ENCODE data around the gene LDAH. TPM values are rescaled to one million over a fixed set of nuclear protein-coding genes. Genes with fewer than 3 reads are reported as not detected.

The LDAH gene
- total RNA-seq, 1 experiment from 2014 or later = not detected

DNA sequence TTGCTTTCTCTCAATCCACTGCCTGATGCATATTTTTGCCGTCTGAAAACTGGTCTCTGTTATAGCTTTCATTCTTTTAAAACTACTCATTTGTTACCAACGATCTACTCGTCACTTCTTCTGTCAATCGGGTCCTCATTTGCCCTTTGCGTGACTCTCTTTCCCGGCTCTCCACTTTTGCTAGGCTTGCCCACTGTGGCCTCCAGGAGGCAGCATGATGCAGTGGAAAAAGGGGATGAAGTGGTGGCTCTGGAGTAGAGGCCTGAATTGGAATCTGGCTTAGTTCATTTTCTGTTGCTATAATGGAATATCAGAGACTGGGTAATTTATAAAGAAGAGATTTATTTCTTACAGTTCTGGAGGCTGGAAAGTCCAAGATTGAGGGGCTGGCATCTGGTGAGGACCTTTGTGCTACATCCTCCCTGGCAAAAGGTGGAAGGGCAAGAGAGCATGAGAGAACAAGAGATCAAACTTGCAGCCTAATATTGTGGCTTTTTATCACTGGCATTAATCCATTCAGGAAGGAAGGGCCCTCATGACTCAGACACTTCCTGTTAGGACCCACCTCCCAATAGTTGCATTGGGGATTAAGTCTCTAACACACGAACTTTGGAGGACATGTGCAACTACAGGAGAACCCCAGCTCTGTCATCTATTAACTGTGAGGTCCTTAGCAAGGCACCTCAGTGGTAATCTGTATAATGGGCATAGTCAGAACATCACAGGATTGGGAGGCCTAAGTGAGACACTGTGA is 140.6 kb downstream of the LDAH start:
- Histone ChIP-seq H3K9ac (ENCODE audit: low read length) (no peak overlapping the region), H3K4me2 (ENCODE audit: low read length) (no peak overlapping the region), H3F3A (ENCODE audit: low read length, unreplicated experiment) (no peaks in the 10 kb centered on the region), H2AFZ (ENCODE audit: low read length) (no peak overlapping the region), H3K9me2 (replicated peaks; ENCODE audit: low read length) (no peaks in the 10 kb centered on the region), H4K20me1 (ENCODE audit: low read length) (no peaks in the 10 kb centered on the region), H3K36me3 (ENCODE audit: low read depth, low read length) (no peaks in the 10 kb centered on the region), H3K27me3 (ENCODE audit: low read length) (peaks cover 53% of the 10 kb centered on the region), H3K27ac (ENCODE audit: low read length) (no peak overlapping the region), H3K4me1 (ENCODE audit: insufficient read depth, low read length) (no peaks in the 10 kb centered on the region), H3K4me3 (ENCODE audit: low read length) (no peak overlapping the region), H3K79me2 (ENCODE audit: low read length) (no peaks in the 10 kb centered on the region), H3K9me3 (ENCODE audit: low read length) (no peaks in the 10 kb centered on the region)
- no peak for DNase-seq
- BruUV-seq (replicated peaks) = no TSS peak
- CTCF ChIA-PET = no interaction called here
- intact Hi-C loops (cut with micrococcal nuclease) = no loop called here
- no peak for ATAC-seq
- POLR2A ChIA-PET (ENCODE audit: unreplicated experiment) = no interaction called here
- TF ChIP-seq EZH2 (IDR thresholded peaks at IDR 0.05; ENCODE audit: low read length, unreplicated experiment) (no peak), CTCF (conservative IDR thresholded peaks at IDR 0.05; ENCODE audit: low read depth, low read length) (peak; percentile 62)

DNA sequence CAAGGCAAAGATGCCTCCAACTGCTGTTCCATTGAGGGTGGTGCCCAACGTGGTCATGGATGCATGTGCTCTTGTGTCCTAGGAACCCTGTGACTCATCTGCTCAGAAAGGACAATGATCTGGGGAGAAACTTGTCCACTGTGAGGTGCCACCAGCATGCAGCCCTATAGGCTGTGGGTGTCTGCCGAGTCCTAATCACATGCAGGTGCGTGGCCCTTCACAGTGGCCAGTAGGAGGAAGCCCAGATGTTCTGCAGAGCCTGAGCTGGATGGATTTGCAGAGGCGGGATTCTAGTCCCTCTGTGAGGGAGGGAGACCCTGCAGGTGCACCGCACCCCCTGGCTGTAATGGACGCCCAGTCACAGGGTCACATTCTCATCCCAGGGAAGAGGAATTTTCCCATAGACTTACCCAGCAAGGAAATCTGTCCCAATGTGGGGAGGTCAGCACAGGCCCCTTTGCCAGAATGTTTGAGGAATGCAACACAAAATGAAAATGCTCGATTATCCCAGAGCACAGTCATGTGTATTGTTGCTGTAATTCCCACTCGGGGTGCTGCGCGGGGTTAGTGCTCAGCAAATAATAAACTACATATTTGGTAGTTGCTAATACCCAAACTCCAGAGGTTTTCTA is 142.0 kb downstream of the LDAH start:
- H4K20me1 ChIP-seq (ENCODE audit: low read length) = no peaks in the 10 kb centered on the region
- ChIA-PET POLR2A (ENCODE audit: unreplicated experiment) (no interaction called here), CTCF (no interaction called here)
- no peak overlapping the region for H3K4me3 ChIP-seq (ENCODE audit: low read length)
- peaks cover 52% of the 10 kb centered on the region for H3K27me3 ChIP-seq (ENCODE audit: low read length)
- no peaks in the 10 kb centered on the region for H3K9me2 ChIP-seq (replicated peaks; ENCODE audit: low read length)
- intact Hi-C loops (cut with micrococcal nuclease) = no loop called here
- H3K4me2 ChIP-seq (ENCODE audit: low read length) = no peak overlapping the region
- no peaks in the 10 kb centered on the region for H3K79me2 ChIP-seq (ENCODE audit: low read length)
- H3K27ac ChIP-seq (ENCODE audit: low read length) = no peak overlapping the region
- H3K36me3 ChIP-seq (ENCODE audit: low read depth, low read length) = no peaks in the 10 kb centered on the region
- ATAC-seq = no peak
- BruUV-seq (replicated peaks) = no TSS peak
- H2AFZ ChIP-seq (ENCODE audit: low read length) = no peak overlapping the region
- DNase-seq = no peak
- H3K4me1 ChIP-seq (ENCODE audit: insufficient read depth, low read length) = no peaks in the 10 kb centered on the region
- no peaks in the 10 kb centered on the region for H3F3A ChIP-seq (ENCODE audit: low read length, unreplicated experiment)
- no peak overlapping the region for H3K9ac ChIP-seq (ENCODE audit: low read length)
- no peaks in the 10 kb centered on the region for H3K9me3 ChIP-seq (ENCODE audit: low read length)
- TF ChIP-seq EZH2phosphoT487 (IDR thresholded peaks at IDR 0.05; ENCODE audit: borderline replicate concordance, low read length) = no peak
- TF ChIP-seq CTCF (conservative IDR thresholded peaks at IDR 0.05; ENCODE audit: low read depth, low read length) = no peak
- TF ChIP-seq EZH2 (IDR thresholded peaks at IDR 0.05; ENCODE audit: low read length, unreplicated experiment) = no peak

GRCh38 chr2:20678780-20679179 is 144.1 kb downstream of the LDAH start:
- ChIA-PET CTCF (no interaction called here), POLR2A (ENCODE audit: unreplicated experiment) (no interaction called here)
- Histone ChIP-seq H3K9ac (ENCODE audit: low read length) (no peak overlapping the region), H4K20me1 (ENCODE audit: low read length) (no peaks in the 10 kb centered on the region), H2AFZ (ENCODE audit: low read length) (no peak overlapping the region), H3K27me3 (ENCODE audit: low read length) (peaks cover 34% of the 10 kb centered on the region), H3K4me3 (ENCODE audit: low read length) (no peak overlapping the region), H3K4me2 (ENCODE audit: low read length) (no peak overlapping the region), H3F3A (ENCODE audit: low read length, unreplicated experiment) (no peaks in the 10 kb centered on the region), H3K9me2 (replicated peaks; ENCODE audit: low read length) (no peaks in the 10 kb centered on the region), H3K9me3 (ENCODE audit: low read length) (no peaks in the 10 kb centered on the region), H3K27ac (ENCODE audit: low read length) (no peak overlapping the region), H3K4me1 (ENCODE audit: insufficient read depth, low read length) (peaks cover 9% of the 10 kb centered on the region), H3K79me2 (ENCODE audit: low read length) (no peaks in the 10 kb centered on the region), H3K36me3 (ENCODE audit: low read depth, low read length) (no peaks in the 10 kb centered on the region)
- TF ChIP-seq CTCF (conservative IDR thresholded peaks at IDR 0.05; ENCODE audit: low read depth, low read length) (no peak), EZH2 (IDR thresholded peaks at IDR 0.05; ENCODE audit: low read length, unreplicated experiment) (no peak), EZH2phosphoT487 (IDR thresholded peaks at IDR 0.05; ENCODE audit: borderline replicate concordance, low read length) (no peak)
- BruUV-seq (replicated peaks) = no TSS peak
- intact Hi-C loops (cut with micrococcal nuclease) = no loop called here
- DNase-seq = no peak
- ATAC-seq = no peak
